Fibroblast of lung (primary cell): ENCODE data around the gene NEDD4L. TPM values are rescaled to one million over a fixed set of nuclear protein-coding genes. Genes with fewer than 3 reads are reported as not detected.
A peak's percentile ranks its signal among the peaks of the same experiment; 100 is the strongest.

Experiments
- DNase-seq, 2 donors: peaks; one replicate each; pipeline versions ENCODE4 v3.0.0 to v3.0.0-alpha.2; 2010; ENCODE audit warnings: low read depth in 2 of 2
- H2AFZ ChIP-seq: 2 replicates; pipeline ENCODE4 v1.5.1; 2012; ENCODE audit warnings: low read length, control low read depth, inconsistent platforms
- H3K27ac ChIP-seq: 2 replicates; pipeline ENCODE4 v1.5.1; 2011; ENCODE audit warnings: low read length, control low read depth; ENCODE audit not compliant: insufficient read depth
- H3K27me3 ChIP-seq: 2 replicates; pipeline ENCODE4 v1.5.1; 2011; ENCODE audit warnings: mild to moderate bottlenecking, low read length; ENCODE audit not compliant: control insufficient read depth, insufficient read depth
- H3K36me3 ChIP-seq: 2 replicates; pipeline ENCODE4 v1.5.1; 2011; ENCODE audit warnings: low read length; ENCODE audit not compliant: control insufficient read depth, insufficient read depth
- H3K4me1 ChIP-seq: 2 replicates; pipeline ENCODE4 v1.5.1; 2011; ENCODE audit warnings: low read length; ENCODE audit not compliant: control insufficient read depth, insufficient read depth; ENCODE audit errors: extremely low read depth
- H3K4me2 ChIP-seq: 2 replicates; pipeline ENCODE4 v1.5.1; 2011; ENCODE audit warnings: low read length, control low read depth; ENCODE audit not compliant: insufficient read depth; ENCODE audit errors: extremely low read depth
- H3K4me3 ChIP-seq, 4 experiments: fragments of 200-600 bp in 1 of 4; sonication (generic) in 1 of 4; replicated peaks in 1 of 4; 2 replicates each; pipeline ENCODE4 v1.5.1; 2011 to 2016; ENCODE audit warnings: low read length in 4 of 4, low read depth in 3 of 4, mild to moderate bottlenecking in 3 of 4, control low read depth in 2 of 4, inconsistent platforms in 1 of 4, mixed read lengths in 1 of 4; ENCODE audit not compliant: insufficient read depth in 1 of 4; ENCODE audit errors: control extremely low read depth in 1 of 4
- H3K79me2 ChIP-seq: 2 replicates; pipeline ENCODE4 v1.5.1; 2012; ENCODE audit warnings: mild to moderate bottlenecking, low read length, inconsistent platforms; ENCODE audit not compliant: control insufficient read depth, insufficient read depth
- H3K9ac ChIP-seq: 2 replicates; pipeline ENCODE4 v1.5.1; 2011; ENCODE audit warnings: mild to moderate bottlenecking, low read length, control low read depth; ENCODE audit not compliant: insufficient read depth
- H3K9me3 ChIP-seq: 2 replicates; pipeline ENCODE4 v1.5.1; 2012; ENCODE audit warnings: low read depth, low read length; ENCODE audit not compliant: control insufficient read depth, insufficient read depth
- H4K20me1 ChIP-seq: 2 replicates; pipeline ENCODE4 v1.5.1; 2011; ENCODE audit warnings: low read length; ENCODE audit not compliant: control insufficient read depth, insufficient read depth; ENCODE audit errors: extremely low read depth
- CTCF ChIP-seq, 2 donors: IDR thresholded peaks in 1 of 2; conservative IDR thresholded peaks in 1 of 2; 1 replicate in 1 of 2; 2 replicates in 1 of 2; pipeline ENCODE4 v1.5.1; 2011 to 2012; ENCODE audit warnings: low read length in 2 of 2, control low read depth in 1 of 2, inconsistent platforms in 1 of 2, low read depth in 1 of 2, mild to moderate bottlenecking in 1 of 2
- EZH2 ChIP-seq: IDR thresholded peaks from 2 replicates; pipeline ENCODE4 v1.5.1; 2012; ENCODE audit warnings: low read length, control low read depth, mild to moderate bottlenecking; ENCODE audit errors: missing control alignments
- polyA plus RNA-seq, 2 donors: library from polyadenylated mRNA; depleted of rRNA in 1 of 2; stranded (reverse) in 1 of 2; unstranded in 1 of 2; fragments of >200 nt; gene quantifications; 2 replicates each; pipeline ENCODE4 v1.2.1, GENCODE V29; 2011 to 2012; ENCODE audit warnings: missing spikeins in 1 of 2
- total RNA-seq: library from RNA; depleted of rRNA; stranded (reverse); fragments of >200 nt; gene quantifications from 2 replicates; pipeline ENCODE4 v1.2.1, GENCODE V29; 2014

Gene NEDD4L
- total and polyA plus RNA-seq, 2 donors (not counting 1 experiment from before 2014, with no cell fraction given) = 5.5 to 18.7 TPM

DNA sequence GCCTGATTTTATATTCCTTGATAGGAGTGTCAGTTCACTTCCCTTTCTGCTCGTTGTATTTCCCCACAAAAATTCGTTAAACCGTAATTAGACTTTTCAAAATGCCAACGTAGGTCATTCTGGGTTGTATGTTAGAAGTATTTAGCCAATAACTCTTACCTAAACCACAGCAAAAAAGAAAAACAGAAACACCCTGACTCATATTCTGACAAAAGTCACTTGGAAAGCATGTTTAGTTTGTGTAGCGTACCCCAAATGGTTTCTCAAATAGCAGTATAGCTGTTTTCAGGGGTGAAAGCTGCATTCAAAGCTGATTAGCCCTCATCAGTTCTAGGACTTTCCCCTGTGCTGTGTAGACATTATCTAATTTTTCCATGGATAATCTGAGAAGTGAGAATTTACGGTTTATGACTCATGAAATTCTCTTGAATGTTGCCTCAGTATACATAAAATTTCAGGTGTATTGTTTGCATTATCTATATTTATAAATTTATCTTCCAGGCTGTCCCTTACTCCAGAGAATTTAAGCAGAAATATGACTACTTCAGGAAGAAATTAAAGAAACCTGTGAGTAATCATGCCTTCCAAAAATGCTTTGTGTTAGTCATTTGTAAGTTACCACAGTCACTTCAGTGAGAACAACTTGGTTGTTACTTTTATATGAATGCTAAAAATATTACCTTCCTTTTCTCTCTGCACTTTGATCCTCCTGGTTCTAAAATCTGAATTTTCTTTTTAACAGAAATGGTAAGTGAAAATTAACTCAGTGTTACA is 319.9 kb downstream of the NEDD4L start:
- H3K27ac ChIP-seq = no peak overlapping the region
- peak; percentile 36 to 80 for DNase-seq
- no peak overlapping the region for H3K4me3 ChIP-seq
- no peaks in the 10 kb centered on the region for H4K20me1 ChIP-seq
- no peaks in the 10 kb centered on the region for H3K27me3 ChIP-seq
- H3K4me1 ChIP-seq = peaks cover 22% of the 10 kb centered on the region
- H3K36me3 ChIP-seq = no peaks in the 10 kb centered on the region
- no peak overlapping the region for H3K4me2 ChIP-seq
- H2AFZ ChIP-seq = no peak overlapping the region
- H3K79me2 ChIP-seq = no peaks in the 10 kb centered on the region
- H3K9me3 ChIP-seq = no peaks in the 10 kb centered on the region
- no peak overlapping the region for H3K9ac ChIP-seq
- no peak for TF ChIP-seq EZH2
- no peak for TF ChIP-seq CTCF (conservative IDR thresholded peaks at IDR 0.05 in 1 of 2, IDR thresholded peaks at IDR 0.05 in 1 of 2; ENCODE audit: low read depth in 1 of 2, low read length in 2 of 2)

- H3K9ac ChIP-seq = no peak overlapping the region
- H2AFZ ChIP-seq = no peak overlapping the region
- no peaks in the 10 kb centered on the region for H3K9me3 ChIP-seq
- no peaks in the 10 kb centered on the region for H3K27me3 ChIP-seq
- no peaks in the 10 kb centered on the region for H3K36me3 ChIP-seq
- TF ChIP-seq EZH2 = no peak
- no peak for TF ChIP-seq CTCF (conservative IDR thresholded peaks at IDR 0.05 in 1 of 2, IDR thresholded peaks at IDR 0.05 in 1 of 2; ENCODE audit: low read depth in 1 of 2, low read length in 2 of 2)
- DNase-seq = peak in 1 of 2 donors; percentile 89
- H3K79me2 ChIP-seq = no peaks in the 10 kb centered on the region
- H3K27ac ChIP-seq = no peak overlapping the region
- no peak overlapping the region for H3K4me2 ChIP-seq
- peaks cover 22% of the 10 kb centered on the region for H3K4me1 ChIP-seq
- H3K4me3 ChIP-seq = no peak overlapping the region
- no peaks in the 10 kb centered on the region for H4K20me1 ChIP-seq
These were observed 321.0 kb downstream of the NEDD4L start for GRCh38 chr18:58364876-58365528.

- TF ChIP-seq CTCF (conservative IDR thresholded peaks at IDR 0.05 in 1 of 2, IDR thresholded peaks at IDR 0.05 in 1 of 2; ENCODE audit: low read depth in 1 of 2, low read length in 2 of 2) = no peak
- no peak for TF ChIP-seq EZH2
- no peaks in the 10 kb centered on the region for H3K36me3 ChIP-seq
These were observed 323.6 kb downstream of the NEDD4L start for GRCh38 chr18:58367425-58368140.

More at GRCh38 chr18:58367425-58368140, 323.6 kb downstream of the NEDD4L start:
- DNase-seq = no peak
- Histone ChIP-seq H3K27ac (no peak overlapping the region), H3K4me1 (peaks cover 11% of the 10 kb centered on the region), H3K4me3 (no peak overlapping the region), H3K27me3 (no peaks in the 10 kb centered on the region), H2AFZ (no peak overlapping the region), H4K20me1 (no peaks in the 10 kb centered on the region), H3K4me2 (no peak overlapping the region), H3K79me2 (no peaks in the 10 kb centered on the region), H3K9ac (no peak overlapping the region), H3K9me3 (no peaks in the 10 kb centered on the region)
